Mesangial cell (primary cell): ENCODE results near the gene RDH11. TPM values are rescaled to one million over a fixed set of nuclear protein-coding genes. Genes with fewer than 3 reads are reported as not detected.

Experiments
- total RNA-seq: library from RNA; depleted of rRNA; stranded (reverse); fragments of >200 nt; gene quantifications from 2 replicates; pipeline ENCODE4 v1.2.3, GENCODE V29; 2015

RDH11 gene
- total RNA-seq, result 61.4 and 93.0 TPM in 2 replicates

GRCh38 chr14:67695394-67695949 is at the start of gene RDH11:
TSS of gene RDH11 (minus strand) at chr14:67695764. CDS start at chr14:67695703, 61 bp downstream.

GRCh38 chr14:67701492-67701891 is 5.9 kb upstream of the RDH11 start, which contains the start of gene RDH12:
TSS of gene RDH12 (plus strand) at chr14:67701886. CDS start at chr14:67722643, 20,757 bp downstream.

GRCh38 chr14:67674480-67675218 is 20.9 kb downstream of the RDH11 start, which contains the start of gene VTI1B:
TSS of gene VTI1B (minus strand) at chr14:67674632. CDS start at chr14:67674489, 143 bp downstream.

Other genes with a start within 250 kb of the RDH11 start
- gene TMEM229B, start 207.0 kb downstream of the RDH11 start, total RNA-seq, result 0.16 and 1.0 TPM in 2 replicates
- gene PLEKHH1, start 162.5 kb downstream of the RDH11 start, total RNA-seq, result 3.1 and 10.6 TPM in 2 replicates
- 17.2 and 18.6 TPM in 2 replicates for gene PIGH, start 95.5 kb downstream of the RDH11 start, total RNA-seq
- 1.5 and 16.1 TPM in 2 replicates for gene ARG2, start 75.8 kb downstream of the RDH11 start, total RNA-seq
- 31.4 and 55.8 TPM in 2 replicates for gene VTI1B, start 21.1 kb downstream of the RDH11 start, total RNA-seq
- gene RDH12, start 6.1 kb upstream of the RDH11 start, total RNA-seq, result not detected in 2 replicates
- gene ZFYVE26, start 120.8 kb upstream of the RDH11 start, total RNA-seq, result 12.4 and 17.1 TPM in 2 replicates
- gene RAD51B, start 124.0 kb upstream of the RDH11 start, total RNA-seq, result 5.6 and 8.6 TPM in 2 replicates